ENCODE data around the gene ROGDI. TPM values are rescaled to one million over a fixed set of nuclear protein-coding genes. Genes with fewer than 3 reads are reported as not detected.

ROGDI gene
- total RNA-seq, 1 experiment from 2014 or later, result 36.4 TPM

DNA sequence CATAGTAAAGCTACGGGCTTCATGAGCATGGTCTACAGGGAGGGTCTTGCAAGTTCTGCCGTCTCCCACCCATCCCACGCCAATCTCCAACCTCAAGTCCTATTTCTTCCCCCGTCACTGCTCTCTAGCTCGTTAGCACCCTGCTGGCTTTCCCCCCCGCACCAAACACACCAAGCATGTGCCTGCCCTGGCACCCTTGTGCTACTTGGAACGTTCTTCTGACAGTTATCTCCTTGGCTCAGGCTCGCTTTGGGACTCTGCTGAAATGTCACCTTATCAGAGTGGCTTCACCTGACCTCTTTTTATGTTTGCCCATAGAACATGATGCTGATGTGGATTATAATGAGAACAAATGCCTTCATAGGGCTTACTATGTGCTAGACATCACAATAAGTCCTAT lies 22.8 kb upstream of the ROGDI start:
- no peaks in the 10 kb centered on the region for H3K23me2 ChIP-seq (ENCODE audit: insufficient read length, low read depth, low read length, poor library complexity, severe bottlenecking)
- H3K79me2 ChIP-seq (ENCODE audit: insufficient read depth, low read length), result no peaks in the 10 kb centered on the region
- no peak overlapping the region for H3K4me3 Mint-ChIP-seq
- H2AFZ ChIP-seq (ENCODE audit: low read length), result no peak overlapping the region
- no peak overlapping the region for H2BK15ac ChIP-seq (ENCODE audit: low read depth, low read length)
- H3K9ac ChIP-seq (ENCODE audit: extremely low read depth, insufficient read length, low read length), result no peak overlapping the region
- no peak for DNase-seq
- no peak overlapping the region for H3K56ac ChIP-seq (ENCODE audit: insufficient read length, low read depth, low read length)
- H3K27ac ChIP-seq (ENCODE audit: insufficient read length, low read depth, low read length), result no peak overlapping the region
- H3K27ac Mint-ChIP-seq, result no peak overlapping the region; a peak in 2 of 7 replicates
- H3K23ac ChIP-seq (ENCODE audit: insufficient read length, low read depth, low read length), result no peak overlapping the region
- H3K9me3 Mint-ChIP-seq, result no peaks in the 10 kb centered on the region
- no peak overlapping the region for H4K5ac ChIP-seq (ENCODE audit: insufficient read length, low read depth, low read length)
- H3K4ac ChIP-seq (ENCODE audit: low read depth, low read length), result no peak overlapping the region
- no peaks in the 10 kb centered on the region for H4K20me1 ChIP-seq (ENCODE audit: control insufficient read depth, insufficient read depth, insufficient read length)
- no peaks in the 10 kb centered on the region for H3K4me1 Mint-ChIP-seq
- H3K36me3 Mint-ChIP-seq (ENCODE audit: insufficient read depth in 1 of 3, low read depth in 3 of 3), result peaks cover 14 to 86% (median 67%) of the 10 kb centered on the region in 3 experiments; a peak in 6 of 7 replicates
- no peaks in the 10 kb centered on the region for H3K27me3 ChIP-seq (ENCODE audit: insufficient read depth, low read length)
- H3K27me3 Mint-ChIP-seq (ENCODE audit: low read depth), result no peaks in the 10 kb centered on the region
- H2BK12ac ChIP-seq (ENCODE audit: insufficient read length, low read depth, low read length), result no peak overlapping the region
- no peak overlapping the region for H2BK120ac ChIP-seq (ENCODE audit: low read depth, low read length, poor library complexity, severe bottlenecking)
- H3T11ph ChIP-seq (ENCODE audit: low read length), result no peak overlapping the region
- no peak overlapping the region for H2AK5ac ChIP-seq (ENCODE audit: insufficient read length, low read length)
- no peaks in the 10 kb centered on the region for H3K4me1 ChIP-seq (ENCODE audit: insufficient read depth, low read length)
- no peaks in the 10 kb centered on the region for H3K9me3 ChIP-seq (ENCODE audit: control insufficient read depth, low read depth, low read length)
- H2BK20ac ChIP-seq (ENCODE audit: low read depth, low read length, poor library complexity, severe bottlenecking), result no peak overlapping the region
- H3K14ac ChIP-seq (ENCODE audit: insufficient read depth, low read length), result no peak overlapping the region
- WGBS (ENCODE audit: extremely low coverage, insufficient read length, low lambda C conversion rate), result no CpG with 5 or more reads among the region's 8 CpGs
- no peak overlapping the region for H3K4me2 ChIP-seq (ENCODE audit: insufficient read depth, insufficient read length, low read length)
- no peak overlapping the region for H2BK5ac ChIP-seq (ENCODE audit: insufficient read length, low read length)
- no peak overlapping the region for H3K18ac ChIP-seq (ENCODE audit: insufficient read length, low read depth, low read length)
- no peak overlapping the region for H4K91ac ChIP-seq (ENCODE audit: insufficient read length, low read depth, low read length)
- TF ChIP-seq, protein P1, sequence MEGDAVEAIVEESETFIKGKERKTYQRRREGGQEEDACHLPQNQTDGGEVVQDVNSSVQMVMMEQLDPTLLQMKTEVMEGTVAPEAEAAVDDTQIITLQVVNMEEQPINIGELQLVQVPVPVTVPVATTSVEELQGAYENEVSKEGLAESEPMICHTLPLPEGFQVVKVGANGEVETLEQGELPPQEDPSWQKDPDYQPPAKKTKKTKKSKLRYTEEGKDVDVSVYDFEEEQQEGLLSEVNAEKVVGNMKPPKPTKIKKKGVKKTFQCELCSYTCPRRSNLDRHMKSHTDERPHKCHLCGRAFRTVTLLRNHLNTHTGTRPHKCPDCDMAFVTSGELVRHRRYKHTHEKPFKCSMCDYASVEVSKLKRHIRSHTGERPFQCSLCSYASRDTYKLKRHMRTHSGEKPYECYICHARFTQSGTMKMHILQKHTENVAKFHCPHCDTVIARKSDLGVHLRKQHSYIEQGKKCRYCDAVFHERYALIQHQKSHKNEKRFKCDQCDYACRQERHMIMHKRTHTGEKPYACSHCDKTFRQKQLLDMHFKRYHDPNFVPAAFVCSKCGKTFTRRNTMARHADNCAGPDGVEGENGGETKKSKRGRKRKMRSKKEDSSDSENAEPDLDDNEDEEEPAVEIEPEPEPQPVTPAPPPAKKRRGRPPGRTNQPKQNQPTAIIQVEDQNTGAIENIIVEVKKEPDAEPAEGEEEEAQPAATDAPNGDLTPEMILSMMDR (conservative IDR thresholded peaks at IDR 0.05), result no peak
- H4K8ac ChIP-seq (replicated peaks; ENCODE audit: insufficient read length, low read depth, low read length), result no peak overlapping the region
- H3K79me1 ChIP-seq (ENCODE audit: insufficient read depth, low read depth, low read length, poor library complexity, severe bottlenecking), result no peaks in the 10 kb centered on the region
